ENCODE results near the gene NRGN. TPM values are rescaled to one million over a fixed set of nuclear protein-coding genes. Genes with fewer than 3 reads are reported as not detected.

The NRGN gene
- total and polyA plus RNA-seq, 2 of the 8 experiments (the other 6 are each of a cell fraction or from before 2014, with no cell fraction given): 0.60 to 1.0 TPM

DNA sequence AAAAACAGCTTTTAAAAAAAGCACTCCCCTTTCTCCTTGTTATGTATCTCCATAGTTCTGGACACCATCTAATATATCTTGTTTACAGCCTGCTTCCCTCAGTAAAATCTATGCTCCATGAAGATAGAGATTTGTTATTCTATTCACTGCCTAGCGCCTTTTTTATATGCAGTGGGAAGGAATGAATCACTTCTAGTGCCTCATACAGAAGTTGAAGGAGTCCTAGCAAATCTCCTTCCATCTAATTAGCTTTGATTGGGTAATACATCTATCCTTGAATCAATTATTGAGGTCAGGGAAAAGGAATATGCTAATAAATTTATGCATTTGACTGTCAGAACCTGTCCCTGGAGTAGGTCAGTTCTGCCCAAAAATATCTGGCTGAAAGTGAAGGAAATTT, 40.2 kb upstream of the NRGN start (continued):
- TF ChIP-seq HDAC2 (IDR thresholded peaks at IDR 0.05; ENCODE audit: borderline replicate concordance in 1 of 2, low read depth in 2 of 2, low read length in 2 of 2) (no peak), TEAD4 (IDR thresholded peaks at IDR 0.05; ENCODE audit: low read depth, low read length) (no peak)
